Measurements from ENCODE around the gene COPS8. TPM values are rescaled to one million over a fixed set of nuclear protein-coding genes. Genes with fewer than 3 reads are reported as not detected.

COPS8 gene
- total and polyA plus RNA-seq, 12 donors: 25.2 to 131 (median 63.9) TPM

DNA sequence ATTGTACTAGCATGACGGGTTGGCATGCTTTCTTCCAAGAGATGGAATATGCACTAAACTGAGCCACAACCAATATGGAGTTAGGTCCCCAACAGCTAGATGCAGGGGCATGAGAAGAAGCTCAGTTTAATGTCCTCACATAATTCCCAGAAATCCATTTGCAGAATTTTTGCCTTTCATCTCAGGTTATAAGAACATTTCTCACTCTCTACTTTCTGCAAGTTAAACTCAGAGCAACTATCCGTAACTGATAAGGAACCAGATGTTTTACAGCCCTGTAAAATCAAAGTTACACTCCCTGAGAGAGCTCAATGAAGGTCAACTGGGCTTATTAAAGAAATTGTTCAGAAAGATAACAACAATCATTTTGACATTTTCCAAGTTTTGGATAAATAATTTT is 30.7 kb downstream of the COPS8 start:
- WGBS, 4 donors: 44 to 67% (median 62%) methylated on average over 2 of the region's 2 CpGs
- no peak for DNase-seq
- TF ChIP-seq POLR2A (IDR thresholded peaks at IDR 0.05): no peak
- TF ChIP-seq, protein P1, sequence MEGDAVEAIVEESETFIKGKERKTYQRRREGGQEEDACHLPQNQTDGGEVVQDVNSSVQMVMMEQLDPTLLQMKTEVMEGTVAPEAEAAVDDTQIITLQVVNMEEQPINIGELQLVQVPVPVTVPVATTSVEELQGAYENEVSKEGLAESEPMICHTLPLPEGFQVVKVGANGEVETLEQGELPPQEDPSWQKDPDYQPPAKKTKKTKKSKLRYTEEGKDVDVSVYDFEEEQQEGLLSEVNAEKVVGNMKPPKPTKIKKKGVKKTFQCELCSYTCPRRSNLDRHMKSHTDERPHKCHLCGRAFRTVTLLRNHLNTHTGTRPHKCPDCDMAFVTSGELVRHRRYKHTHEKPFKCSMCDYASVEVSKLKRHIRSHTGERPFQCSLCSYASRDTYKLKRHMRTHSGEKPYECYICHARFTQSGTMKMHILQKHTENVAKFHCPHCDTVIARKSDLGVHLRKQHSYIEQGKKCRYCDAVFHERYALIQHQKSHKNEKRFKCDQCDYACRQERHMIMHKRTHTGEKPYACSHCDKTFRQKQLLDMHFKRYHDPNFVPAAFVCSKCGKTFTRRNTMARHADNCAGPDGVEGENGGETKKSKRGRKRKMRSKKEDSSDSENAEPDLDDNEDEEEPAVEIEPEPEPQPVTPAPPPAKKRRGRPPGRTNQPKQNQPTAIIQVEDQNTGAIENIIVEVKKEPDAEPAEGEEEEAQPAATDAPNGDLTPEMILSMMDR (IDR thresholded peaks at IDR 0.05): no peak

DNA sequence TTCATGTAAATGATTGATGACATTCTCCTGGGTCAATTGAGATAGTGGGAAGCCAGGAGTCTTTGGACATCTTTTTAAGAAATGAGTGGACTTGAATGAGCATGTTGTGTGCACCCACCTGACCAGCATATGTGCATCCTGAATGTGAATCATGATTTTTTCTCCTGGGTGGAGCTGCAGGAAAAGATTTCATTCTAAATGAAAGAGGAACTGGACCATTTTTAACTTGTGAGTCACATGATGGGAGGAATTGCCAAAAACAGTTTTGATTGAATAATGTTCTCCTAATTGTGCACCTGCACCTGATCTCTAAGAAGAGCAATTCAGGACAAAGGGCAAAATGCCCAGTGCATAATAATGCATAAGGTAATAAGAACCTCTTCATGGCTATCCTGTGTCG is 32.3 kb downstream of the COPS8 start:
- no peaks in the 10 kb centered on the region for H3K27me3 ChIP-seq
- no peaks in the 10 kb centered on the region for H3K4me1 ChIP-seq (replicated peaks in 1 of 2)
- intact Hi-C loops (cut with DNase I): loop anchor here in 1 of 2 donors (10.0 kb wide), 1 partner anchor 457 kb away; no protein-coding TSS in a partner anchor
- TF ChIP-seq POLR2A (IDR thresholded peaks at IDR 0.05): no peak
- TF ChIP-seq, protein P1 (IDR thresholded peaks at IDR 0.05): no peak
- H3K4me3 ChIP-seq: no peak overlapping the region
- no peaks in the 10 kb centered on the region for H3K9me3 ChIP-seq (replicated peaks in 1 of 3)
- 80 to 89% (median 87%) methylated on average over 1 of the region's 1 CpG for WGBS, 4 donors
- H3K27ac ChIP-seq: no peak overlapping the region
- no peaks in the 10 kb centered on the region for H3K36me3 ChIP-seq (replicated peaks in 1 of 2)
- no peak for DNase-seq

More for the DNA sequence above, 30.7 kb downstream of the COPS8 start:
- no peak overlapping the region for H3K4me3 ChIP-seq
- no peak overlapping the region for H3K27ac ChIP-seq
- intact Hi-C loops (cut with DNase I): loop anchor here in 1 of 2 donors (10.0 kb wide), 1 partner anchor 458 kb away; no protein-coding TSS in a partner anchor
- no peaks in the 10 kb centered on the region for H3K27me3 ChIP-seq
- no peaks in the 10 kb centered on the region for H3K9me3 ChIP-seq (replicated peaks in 1 of 3)
- H3K36me3 ChIP-seq (replicated peaks in 1 of 2): no peaks in the 10 kb centered on the region
- no peaks in the 10 kb centered on the region for H3K4me1 ChIP-seq (replicated peaks in 1 of 2)

DNA sequence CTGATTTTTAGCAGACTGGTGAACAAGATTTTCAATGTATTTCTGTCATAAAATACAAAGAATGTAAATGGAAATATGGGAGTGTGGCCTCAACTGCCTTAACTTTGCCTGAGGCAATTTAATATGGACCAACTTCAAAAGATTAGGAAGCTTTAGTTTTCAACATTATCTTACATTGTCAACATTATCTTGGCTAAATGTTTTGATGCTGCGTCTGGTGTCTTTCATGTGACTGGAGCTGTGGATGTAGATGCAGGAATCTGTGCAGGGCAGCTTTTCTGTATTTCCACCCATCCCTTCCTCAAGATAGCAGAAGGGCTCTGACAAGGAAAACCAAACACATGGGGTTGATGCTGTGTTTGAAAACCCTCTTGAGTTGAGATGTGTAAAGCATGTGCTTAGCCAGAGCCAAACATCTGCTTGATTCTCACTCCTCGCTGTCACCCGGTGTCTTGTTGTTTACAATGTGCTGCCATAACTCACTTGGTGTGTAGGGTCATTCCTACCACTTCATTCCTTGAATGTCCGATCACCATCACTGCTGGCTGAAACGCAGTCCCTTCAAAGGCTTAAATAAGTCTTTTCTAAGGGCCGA is 33.0 kb downstream of the COPS8 start:
- no peak overlapping the region for H3K27ac ChIP-seq
- TF ChIP-seq, protein P1 (IDR thresholded peaks at IDR 0.05): no peak
- no peak for TF ChIP-seq POLR2A (IDR thresholded peaks at IDR 0.05)
- no peaks in the 10 kb centered on the region for H3K27me3 ChIP-seq
- H3K9me3 ChIP-seq (replicated peaks in 1 of 3): no peaks in the 10 kb centered on the region
- no peaks in the 10 kb centered on the region for H3K36me3 ChIP-seq (replicated peaks in 1 of 2)
- DNase-seq: no peak
- intact Hi-C loops (cut with DNase I): loop anchor here in 1 of 2 donors (10.0 kb wide), 1 partner anchor 456 kb away; no protein-coding TSS in a partner anchor
- no peaks in the 10 kb centered on the region for H3K4me1 ChIP-seq (replicated peaks in 1 of 2)
- 57 to 72% (median 69%) methylated on average over 6 of the region's 6 CpGs for WGBS, 4 donors
- no peak overlapping the region for H3K4me3 ChIP-seq

DNA sequence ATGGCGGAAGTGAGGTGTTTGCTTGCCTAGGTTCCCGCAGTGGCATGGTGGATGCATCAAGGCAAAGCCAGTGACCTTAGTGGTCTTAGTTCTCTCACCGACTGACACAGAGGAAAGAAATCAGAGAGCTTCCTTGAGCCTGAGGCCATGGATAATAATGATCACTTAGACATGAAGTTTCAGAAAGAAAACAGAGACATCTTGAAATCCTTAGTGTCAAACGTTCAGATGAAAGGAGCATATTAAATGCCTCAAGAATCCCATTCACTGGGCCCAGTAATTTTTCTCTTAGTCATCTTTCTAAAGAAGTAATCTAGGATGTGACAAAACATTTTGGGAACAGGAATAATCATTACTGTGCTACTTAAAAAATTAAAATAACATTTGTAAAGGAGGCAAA is 35.2 kb downstream of the COPS8 start:
- no peak for TF ChIP-seq POLR2A (IDR thresholded peaks at IDR 0.05)
- TF ChIP-seq, protein P1 (IDR thresholded peaks at IDR 0.05): no peak
- H3K27ac ChIP-seq: no peak overlapping the region
- H3K27me3 ChIP-seq: no peaks in the 10 kb centered on the region
- intact Hi-C loops (cut with DNase I): no loop called here
- no peaks in the 10 kb centered on the region for H3K9me3 ChIP-seq (replicated peaks in 1 of 3)
- no peaks in the 10 kb centered on the region for H3K36me3 ChIP-seq (replicated peaks in 1 of 2)
- no peaks in the 10 kb centered on the region for H3K4me1 ChIP-seq (replicated peaks in 1 of 2)
- H3K4me3 ChIP-seq: no peak overlapping the region
- 67 to 80% (median 77%) methylated on average over 4 of the region's 4 CpGs for WGBS, 4 donors
- no peak for DNase-seq
